K562 (cell line): Measurements from ENCODE around the gene NCAPD2. TPM values are rescaled to one million over a fixed set of nuclear protein-coding genes. Genes with fewer than 3 reads are reported as not detected.
A peak's percentile ranks its signal among the peaks of the same experiment; 100 is the strongest.

Experiments
- IRF9 ChIP-seq: fragments of 450-650 bp; IDR thresholded peaks from 2 replicates; pipeline ENCODE4 v1.6.1; 2016; ENCODE audit warnings: missing biosample characterization, missing genetic modification characterization
- KAT7 ChIP-seq: sonication (generic); formaldehyde crosslinking; IDR thresholded peaks from 2 replicates; pipeline ENCODE4 v1.8.0; 2022; ENCODE audit warnings: missing genetic modification reagents, mild to moderate bottlenecking, borderline replicate concordance
- LCOR ChIP-seq: sonication (generic); formaldehyde crosslinking; IDR thresholded peaks from 2 replicates; pipeline ENCODE4 v1.8.0; 2022; ENCODE audit warnings: mild to moderate bottlenecking, missing genetic modification reagents
- NFATC3 ChIP-seq: fragments of 450-650 bp; IDR thresholded peaks from 2 replicates; pipeline ENCODE4 v1.6.1; 2017; ENCODE audit warnings: mild to moderate bottlenecking
- RERE ChIP-seq: sonication (generic); formaldehyde crosslinking; IDR thresholded peaks from 2 replicates; pipeline ENCODE4 v1.8.0; 2023; ENCODE audit warnings: missing genetic modification reagents, mild to moderate bottlenecking, borderline replicate concordance
- SAFB2 ChIP-seq: fragments of 200-400 bp; formaldehyde crosslinking; IDR thresholded peaks from 2 replicates; pipeline ENCODE4 v1.6.1; 2018; ENCODE audit warnings: borderline replicate concordance, low read length, low read depth, moderate library complexity; ENCODE audit not compliant: severe bottlenecking
- SMARCA5 ChIP-seq: fragments of 450-650 bp; IDR thresholded peaks from 2 replicates; pipeline ENCODE4 v1.6.1; 2016
- TAF15 ChIP-seq: fragments of 200-400 bp; formaldehyde crosslinking; IDR thresholded peaks from 2 replicates; pipeline ENCODE4 v1.6.1; 2017; ENCODE audit warnings: mild to moderate bottlenecking, low read depth, low read length, moderate library complexity
- THAP7 ChIP-seq: fragments of 250-450 bp; sonication (Bioruptor Pico); IDR thresholded peaks from 2 replicates; pipeline ENCODE4 v1.5.0; 2021
- THRAP3 ChIP-seq: fragments of 450-650 bp; IDR thresholded peaks from 2 replicates; pipeline ENCODE4 v1.6.1; 2016; ENCODE audit warnings: mild to moderate bottlenecking, inconsistent platforms, borderline replicate concordance
- ZBTB1 ChIP-seq: sonication (generic); formaldehyde crosslinking; IDR thresholded peaks from 2 replicates; pipeline ENCODE4 v1.8.1; 2023; ENCODE audit warnings: missing genetic modification reagents, low read depth, mild to moderate bottlenecking, borderline replicate concordance
- ZC3H4 ChIP-seq: sonication (generic); formaldehyde crosslinking; IDR thresholded peaks from 2 replicates; pipeline ENCODE4 v1.9.0; 2021; ENCODE audit warnings: missing genetic modification reagents, borderline replicate concordance
- ZNF644 ChIP-seq: fragments of 200-800 bp; sonication (Bioruptor generic); IDR thresholded peaks from 2 replicates; pipeline ENCODE4 v1.6.1; 2016; ENCODE audit warnings: low read depth, missing genetic modification characterization, missing compliant biosample characterization
- ZNF707 ChIP-seq: fragments of 250-450 bp; sonication (Bioruptor Pico); conservative IDR thresholded peaks from 2 replicates; pipeline ENCODE4 v1.8.0; 2022; ENCODE audit warnings: inconsistent platforms, mild to moderate bottlenecking, moderate library complexity
- polyA plus RNA-seq, 8 experiments: library from polyadenylated mRNA; depleted of rRNA in 4 of 8; stranded (reverse) in 5 of 8; unstranded in 3 of 8; fragments of >200 nt; fragmentation: Nextera tagmentation in 2 of 8; fragmentation: Illumina TruSeq in 1 of 8; extraction: Ambion mirVana in 2 of 8; extraction: Trizol in 1 of 8; gene quantifications; 2 replicates each; pipeline versions ENCODE4 v1.2.1 to v1.2.3, GENCODE V29; 2011 to 2014; ENCODE audit warnings: inconsistent platforms in 1 of 8, missing spikeins in 1 of 8
- total RNA-seq, 7 experiments: library from RNA; depleted of rRNA in 6 of 7; stranded (reverse); fragments of >200 nt in 6 of 7; fragmentation: Illumina TruSeq in 2 of 7; extraction: Trizol in 2 of 7; gene quantifications; 2 replicates each; pipeline versions ENCODE4 v1.2.1 to v1.2.3, GENCODE V29; 2011 to 2021; ENCODE audit warnings: low replicate concordance in 1 of 7

The NCAPD2 gene
- total and polyA plus RNA-seq, 9 of the 15 experiments (the other 6 are each of a cell fraction or from before 2014, with no cell fraction given) = 16.9 to 93.7 (median 68.3) TPM

- TF ChIP-seq ZBTB1 (CRISPR knock-in tag) (peak; percentile 52; the same call in 1 of the 2 replicates), KAT7 (no peak), ZNF707 (CRISPR knock-in tag) (no peak), RERE (CRISPR knock-in tag) (peak; percentile 35; the same call in 1 of the 2 replicates), IRF9 (no peak), TAF15 (no peak; the same call in 1 of the 2 replicates), THRAP3 (no peak), SMARCA5 (no peak), ZNF644 (tag) (no peak), SAFB2 (no peak), THAP7 (CRISPR knock-in tag) (no peak), NFATC3 (no peak), ZC3H4 (no peak), LCOR (no peak)
Observed at GRCh38 chr12:6533923-6534694, 40.2 kb downstream of the NCAPD2 start, which contains the start of gene GAPDH (continued).
